Measurements from ENCODE around the gene GIPC2. TPM values are rescaled to one million over a fixed set of nuclear protein-coding genes. Genes with fewer than 3 reads are reported as not detected.
"Not testable (repeated sequence)": the region's sequence is repeated elsewhere in the genome, so short reads cannot be mapped to it uniquely, and the experiment has no call there.

GIPC2 gene
- total RNA-seq, 1 experiment from 2014 or later: 0.07 TPM

DNA sequence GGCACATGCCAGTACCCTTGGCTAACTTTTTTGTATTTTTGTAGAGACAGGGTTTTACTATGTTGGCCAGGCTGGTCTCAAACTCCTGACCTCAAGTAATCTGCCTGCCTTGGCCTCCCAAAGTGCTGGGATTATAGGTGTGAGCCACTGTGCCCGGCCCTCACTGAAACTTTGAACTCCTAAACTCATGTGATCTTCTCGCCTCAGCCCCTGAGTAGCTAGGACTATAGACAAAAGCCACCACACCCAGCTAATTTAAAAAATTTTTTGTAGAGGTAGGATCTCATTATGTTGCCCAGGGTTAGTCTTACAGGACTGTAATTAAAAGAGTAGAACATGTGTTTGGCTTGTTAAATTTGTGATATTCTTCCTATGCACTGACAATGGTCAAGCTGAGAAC is 19.1 kb downstream of the GIPC2 start:
- H3K27ac ChIP-seq (ENCODE audit: low read depth, low read length); H3K36me3 ChIP-seq (ENCODE audit: control insufficient read depth in 1 of 2, insufficient read depth in 2 of 2, low read length in 2 of 2); H3K4me1 ChIP-seq (ENCODE audit: control insufficient read depth in 1 of 2, insufficient read depth in 2 of 2, low read length in 2 of 2); BruUV-seq (replicated peaks); H3K79me2 ChIP-seq (ENCODE audit: insufficient read depth, low read length); H3K9me2 ChIP-seq (ENCODE audit: insufficient read depth); H3K4me3 ChIP-seq (replicated peaks in 1 of 2; ENCODE audit: low read depth in 1 of 2, low read length in 2 of 2); H2AFZ ChIP-seq (ENCODE audit: low read depth, low read length, poor library complexity, severe bottlenecking); CTCF ChIA-PET; DNase-seq (ENCODE audit: low read depth, low spot score); ATAC-seq; H4K20me1 ChIP-seq (ENCODE audit: insufficient read depth); H3K9me3 ChIP-seq (ENCODE audit: control insufficient read depth in 1 of 2, insufficient read depth in 1 of 2, low read depth in 1 of 2, low read length in 2 of 2); intact Hi-C loops (cut with micrococcal nuclease); H3K27me3 ChIP-seq (ENCODE audit: insufficient read depth, low read length); H3K9ac ChIP-seq (ENCODE audit: low read length); RAD21 ChIA-PET (ENCODE audit: low non-redundant PET in 1 of 2, low total read pairs in 2 of 2, uncharacterized antibody in 2 of 2, unreplicated experiment in 2 of 2); H3K4me2 ChIP-seq (ENCODE audit: low read length): not testable (repeated sequence)
- POLR2A ChIA-PET: interaction anchor here (1.3 kb wide), 1 partner anchor 61 kb away, joined by 4 read pairs; the partner anchor contains the start of gene DNAJB4

DNA sequence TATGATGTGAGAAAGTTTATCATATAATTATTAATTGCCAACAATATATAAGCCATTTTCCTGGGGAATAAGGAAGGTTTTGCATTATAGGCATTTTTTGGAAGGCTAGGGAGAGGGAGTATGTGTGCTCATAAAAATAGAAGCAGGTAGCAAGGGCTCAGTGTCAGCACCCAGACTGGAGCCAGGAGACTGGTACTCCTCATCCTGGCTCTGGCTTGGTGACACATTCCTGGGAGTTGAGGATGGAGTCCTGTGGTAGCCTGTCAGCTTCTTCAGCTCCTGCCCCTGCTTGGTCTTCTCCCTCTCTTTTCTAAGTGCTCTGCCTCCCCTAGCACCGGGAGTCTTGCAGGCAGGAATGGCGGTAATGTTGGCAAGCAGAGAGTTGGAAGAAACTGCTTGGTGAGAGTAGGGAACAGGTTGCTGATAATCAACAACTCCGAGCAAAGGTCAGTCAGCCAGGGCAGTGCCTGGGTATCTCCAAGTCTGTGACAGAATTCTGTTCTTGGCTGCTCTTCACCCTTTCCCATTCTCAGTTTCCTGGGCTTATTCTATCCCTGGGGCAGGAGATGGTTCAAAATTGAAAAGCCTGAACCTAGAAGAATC is 23.0 kb downstream of the GIPC2 start:
- no peaks in the 10 kb centered on the region for H3K36me3 ChIP-seq (ENCODE audit: control insufficient read depth in 1 of 2, insufficient read depth in 2 of 2, low read length in 2 of 2)
- peaks cover 9 to 17% of the 10 kb centered on the region in 2 experiments for H3K4me1 ChIP-seq (ENCODE audit: control insufficient read depth in 1 of 2, insufficient read depth in 2 of 2, low read length in 2 of 2)
- no peak overlapping the region for H3K27ac ChIP-seq (ENCODE audit: low read depth, low read length)
- no peaks in the 10 kb centered on the region for H3K9me3 ChIP-seq (ENCODE audit: control insufficient read depth in 1 of 2, insufficient read depth in 1 of 2, low read depth in 1 of 2, low read length in 2 of 2)
- no peak overlapping the region for H3K9ac ChIP-seq (ENCODE audit: low read length)
- intact Hi-C loops (cut with micrococcal nuclease): no loop called here
- BruUV-seq (replicated peaks): no TSS peak
- H2AFZ ChIP-seq (ENCODE audit: low read depth, low read length, poor library complexity, severe bottlenecking): no peak overlapping the region
- H3K4me2 ChIP-seq (ENCODE audit: low read length): no peak overlapping the region
- DNase-seq (ENCODE audit: low read depth, low spot score) (no peak), ATAC-seq (no peak)
- H3K9me2 ChIP-seq (ENCODE audit: insufficient read depth): no peaks in the 10 kb centered on the region
- ChIA-PET RAD21 (ENCODE audit: low non-redundant PET in 1 of 2, low total read pairs in 2 of 2, uncharacterized antibody in 2 of 2, unreplicated experiment in 2 of 2) (no interaction called here), POLR2A (no interaction called here), CTCF (no interaction called here)
- no peaks in the 10 kb centered on the region for H4K20me1 ChIP-seq (ENCODE audit: insufficient read depth)
- no peaks in the 10 kb centered on the region for H3K79me2 ChIP-seq (ENCODE audit: insufficient read depth, low read length)
- no peak overlapping the region for H3K4me3 ChIP-seq (replicated peaks in 1 of 2; ENCODE audit: low read depth in 1 of 2, low read length in 2 of 2)
- no peaks in the 10 kb centered on the region for H3K27me3 ChIP-seq (ENCODE audit: insufficient read depth, low read length)
- TF ChIP-seq ATF3 (IDR thresholded peaks at IDR 0.05) (no peak), EZH2phosphoT487 (IDR thresholded peaks at IDR 0.05; ENCODE audit: borderline replicate concordance) (no peak), ZBTB33 (IDR thresholded peaks at IDR 0.05; ENCODE audit: extremely low read depth, insufficient replicate concordance, low read length) (no peak), SRF (IDR thresholded peaks at IDR 0.05; ENCODE audit: low read depth) (no peak), CTCF (IDR thresholded peaks at IDR 0.05 in 2 of 3, conservative IDR thresholded peaks at IDR 0.05 in 1 of 3; ENCODE audit: borderline replicate concordance in 1 of 3, insufficient read depth in 1 of 3, low read depth in 2 of 3, low read length in 2 of 3) (no peak), TCF7L2 (IDR thresholded peaks at IDR 0.05; ENCODE audit: borderline replicate concordance, extremely low read depth, insufficient read depth, insufficient read length) (no peak), FOSL1 (IDR thresholded peaks at IDR 0.05; ENCODE audit: low read depth) (no peak), POLR2A (IDR thresholded peaks at IDR 0.05; ENCODE audit: borderline replicate concordance, extremely low read depth, insufficient read depth, insufficient read length) (no peak), JUND (IDR thresholded peaks at IDR 0.05) (no peak), CBX3 (IDR thresholded peaks at IDR 0.05; ENCODE audit: low read depth) (no peak), EGR1 (IDR thresholded peaks at IDR 0.05; ENCODE audit: low read depth) (no peak), SP1 (IDR thresholded peaks at IDR 0.05; ENCODE audit: low read depth) (no peak), ZNF274 (IDR thresholded peaks at IDR 0.05; ENCODE audit: low read depth, low read length) (no peak), ELF1 (IDR thresholded peaks at IDR 0.05; ENCODE audit: borderline replicate concordance, low read depth) (no peak), YY1 (IDR thresholded peaks at IDR 0.05; ENCODE audit: extremely low read depth, insufficient replicate concordance, low read depth, low read length) (no peak), EZH2 (IDR thresholded peaks at IDR 0.05) (no peak), ZFX (IDR thresholded peaks at IDR 0.05) (no peak)

All from HCT116 (cell line).